ENCODE results near the gene NDC80. TPM values are rescaled to one million over a fixed set of nuclear protein-coding genes. Genes with fewer than 3 reads are reported as not detected.

NDC80 gene
- polyA plus RNA-seq, 1 donor from 2014 or later: 1.9 TPM

DNA sequence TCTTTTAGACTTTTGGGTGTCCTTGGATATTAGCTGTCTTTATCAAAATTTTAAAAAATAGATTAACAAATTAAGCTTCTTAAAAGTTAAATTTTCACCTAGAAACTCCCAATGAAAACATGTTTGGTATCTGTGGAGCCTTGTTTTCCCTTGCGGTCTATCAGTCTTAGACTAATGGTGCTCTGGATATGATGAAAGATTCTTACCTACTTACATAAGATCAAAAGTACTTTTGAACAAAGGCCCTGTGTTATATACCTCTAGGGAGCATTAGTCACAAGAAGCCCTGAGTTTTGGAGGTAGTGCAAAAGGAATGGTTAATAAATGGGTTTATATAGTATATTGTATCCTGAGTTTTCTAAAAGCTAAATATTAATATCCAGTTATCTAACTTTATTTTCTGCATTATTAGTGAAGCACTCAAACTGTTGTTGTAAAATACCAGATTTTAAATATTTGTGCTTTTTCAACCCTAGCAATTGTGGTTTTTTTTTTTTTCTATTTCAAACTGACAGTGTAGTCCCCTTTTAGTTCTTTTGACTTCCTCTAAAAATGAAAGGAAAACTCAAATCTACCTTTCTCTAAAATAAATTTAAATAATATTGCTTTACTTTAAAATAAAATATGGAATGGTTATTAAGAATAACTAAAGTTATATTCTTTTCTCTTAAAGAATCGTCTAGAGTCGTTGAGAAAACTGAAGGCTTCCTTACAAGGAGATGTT is 18.1 kb downstream of the NDC80 start:
- H3K36me3 ChIP-seq (ENCODE audit: insufficient read depth, low read length): no peaks in the 10 kb centered on the region
- no peaks in the 10 kb centered on the region for H4K20me1 ChIP-seq (ENCODE audit: insufficient read depth)
- H2AFZ ChIP-seq (ENCODE audit: low read depth, low read length): no peak overlapping the region
- no peak overlapping the region for H3K4me2 ChIP-seq (ENCODE audit: low read length)
- no peak overlapping the region for H3K4me3 ChIP-seq (ENCODE audit: low read length)
- H3K79me2 ChIP-seq (replicated peaks; ENCODE audit: insufficient read depth, low read length): no peaks in the 10 kb centered on the region
- H3F3A ChIP-seq (ENCODE audit: insufficient read depth, low read length, poor library complexity, severe bottlenecking): no peaks in the 10 kb centered on the region
- TF ChIP-seq POLR2AphosphoS5 (IDR thresholded peaks at IDR 0.05) (no peak), SMC3 (conservative IDR thresholded peaks at IDR 0.05; ENCODE audit: poor library complexity) (no peak), MXI1 (conservative IDR thresholded peaks at IDR 0.05; ENCODE audit: poor library complexity, severe bottlenecking) (no peak), EP300 (conservative IDR thresholded peaks at IDR 0.05; ENCODE audit: poor library complexity, severe bottlenecking) (no peak), RAD21 (conservative IDR thresholded peaks at IDR 0.05) (no peak), EZH2 (IDR thresholded peaks at IDR 0.05; ENCODE audit: borderline replicate concordance, insufficient read depth, low read length, poor library complexity, severe bottlenecking) (no peak), TAF1 (IDR thresholded peaks at IDR 0.05; ENCODE audit: low read depth) (no peak)
- TF ChIP-seq, protein P1, sequence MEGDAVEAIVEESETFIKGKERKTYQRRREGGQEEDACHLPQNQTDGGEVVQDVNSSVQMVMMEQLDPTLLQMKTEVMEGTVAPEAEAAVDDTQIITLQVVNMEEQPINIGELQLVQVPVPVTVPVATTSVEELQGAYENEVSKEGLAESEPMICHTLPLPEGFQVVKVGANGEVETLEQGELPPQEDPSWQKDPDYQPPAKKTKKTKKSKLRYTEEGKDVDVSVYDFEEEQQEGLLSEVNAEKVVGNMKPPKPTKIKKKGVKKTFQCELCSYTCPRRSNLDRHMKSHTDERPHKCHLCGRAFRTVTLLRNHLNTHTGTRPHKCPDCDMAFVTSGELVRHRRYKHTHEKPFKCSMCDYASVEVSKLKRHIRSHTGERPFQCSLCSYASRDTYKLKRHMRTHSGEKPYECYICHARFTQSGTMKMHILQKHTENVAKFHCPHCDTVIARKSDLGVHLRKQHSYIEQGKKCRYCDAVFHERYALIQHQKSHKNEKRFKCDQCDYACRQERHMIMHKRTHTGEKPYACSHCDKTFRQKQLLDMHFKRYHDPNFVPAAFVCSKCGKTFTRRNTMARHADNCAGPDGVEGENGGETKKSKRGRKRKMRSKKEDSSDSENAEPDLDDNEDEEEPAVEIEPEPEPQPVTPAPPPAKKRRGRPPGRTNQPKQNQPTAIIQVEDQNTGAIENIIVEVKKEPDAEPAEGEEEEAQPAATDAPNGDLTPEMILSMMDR (IDR thresholded peaks at IDR 0.05; ENCODE audit: poor library complexity, severe bottlenecking): no peak
- TF ChIP-seq, protein P2, sequence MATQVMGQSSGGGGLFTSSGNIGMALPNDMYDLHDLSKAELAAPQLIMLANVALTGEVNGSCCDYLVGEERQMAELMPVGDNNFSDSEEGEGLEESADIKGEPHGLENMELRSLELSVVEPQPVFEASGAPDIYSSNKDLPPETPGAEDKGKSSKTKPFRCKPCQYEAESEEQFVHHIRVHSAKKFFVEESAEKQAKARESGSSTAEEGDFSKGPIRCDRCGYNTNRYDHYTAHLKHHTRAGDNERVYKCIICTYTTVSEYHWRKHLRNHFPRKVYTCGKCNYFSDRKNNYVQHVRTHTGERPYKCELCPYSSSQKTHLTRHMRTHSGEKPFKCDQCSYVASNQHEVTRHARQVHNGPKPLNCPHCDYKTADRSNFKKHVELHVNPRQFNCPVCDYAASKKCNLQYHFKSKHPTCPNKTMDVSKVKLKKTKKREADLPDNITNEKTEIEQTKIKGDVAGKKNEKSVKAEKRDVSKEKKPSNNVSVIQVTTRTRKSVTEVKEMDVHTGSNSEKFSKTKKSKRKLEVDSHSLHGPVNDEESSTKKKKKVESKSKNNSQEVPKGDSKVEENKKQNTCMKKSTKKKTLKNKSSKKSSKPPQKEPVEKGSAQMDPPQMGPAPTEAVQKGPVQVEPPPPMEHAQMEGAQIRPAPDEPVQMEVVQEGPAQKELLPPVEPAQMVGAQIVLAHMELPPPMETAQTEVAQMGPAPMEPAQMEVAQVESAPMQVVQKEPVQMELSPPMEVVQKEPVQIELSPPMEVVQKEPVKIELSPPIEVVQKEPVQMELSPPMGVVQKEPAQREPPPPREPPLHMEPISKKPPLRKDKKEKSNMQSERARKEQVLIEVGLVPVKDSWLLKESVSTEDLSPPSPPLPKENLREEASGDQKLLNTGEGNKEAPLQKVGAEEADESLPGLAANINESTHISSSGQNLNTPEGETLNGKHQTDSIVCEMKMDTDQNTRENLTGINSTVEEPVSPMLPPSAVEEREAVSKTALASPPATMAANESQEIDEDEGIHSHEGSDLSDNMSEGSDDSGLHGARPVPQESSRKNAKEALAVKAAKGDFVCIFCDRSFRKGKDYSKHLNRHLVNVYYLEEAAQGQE (IDR thresholded peaks at IDR 0.05; ENCODE audit: borderline replicate concordance): no peak
- H3K27ac ChIP-seq (ENCODE audit: low read length): no peak overlapping the region
- no peak overlapping the region for H3K9ac ChIP-seq (ENCODE audit: low read length)
- H3K9me3 ChIP-seq (ENCODE audit: low read length): no peaks in the 10 kb centered on the region
- H3K27me3 ChIP-seq (ENCODE audit: insufficient read depth, low read depth, low read length): no peaks in the 10 kb centered on the region
- no peaks in the 10 kb centered on the region for H3K9me2 ChIP-seq (ENCODE audit: insufficient read depth, low read length)

DNA sequence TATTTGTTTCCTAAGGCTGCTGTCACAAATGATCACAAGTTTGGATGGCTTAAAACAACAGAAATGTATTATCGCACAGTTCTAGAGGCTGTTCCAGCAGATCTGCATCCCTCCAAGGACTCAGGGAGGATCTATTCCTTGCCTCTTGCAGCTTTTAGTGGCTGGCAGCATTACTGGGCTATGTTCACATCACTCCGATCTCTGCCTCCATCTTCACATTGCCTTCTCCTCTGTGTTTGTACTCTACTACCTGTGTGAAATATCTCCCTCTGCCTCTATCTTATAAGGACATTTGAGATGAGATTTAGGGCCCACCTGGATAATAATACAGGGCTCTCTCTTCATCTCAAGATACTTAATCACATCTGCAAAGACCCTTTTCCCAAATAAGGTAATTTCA is 18.9 kb downstream of the NDC80 start:
- Histone ChIP-seq H2AFZ (ENCODE audit: low read depth, low read length) (no peak overlapping the region), H3K4me2 (ENCODE audit: low read length) (no peak overlapping the region), H3F3A (ENCODE audit: insufficient read depth, low read length, poor library complexity, severe bottlenecking) (no peaks in the 10 kb centered on the region), H3K27ac (ENCODE audit: low read length) (no peak overlapping the region), H3K9me3 (ENCODE audit: low read length) (no peaks in the 10 kb centered on the region), H3K36me3 (ENCODE audit: insufficient read depth, low read length) (no peaks in the 10 kb centered on the region), H3K79me2 (replicated peaks; ENCODE audit: insufficient read depth, low read length) (no peaks in the 10 kb centered on the region), H4K20me1 (ENCODE audit: insufficient read depth) (no peaks in the 10 kb centered on the region), H3K9ac (ENCODE audit: low read length) (no peak overlapping the region), H3K27me3 (ENCODE audit: insufficient read depth, low read depth, low read length) (no peaks in the 10 kb centered on the region), H3K4me3 (ENCODE audit: low read length) (no peak overlapping the region), H3K9me2 (ENCODE audit: insufficient read depth, low read length) (no peaks in the 10 kb centered on the region)
- no peak for TF ChIP-seq POLR2AphosphoS5 (IDR thresholded peaks at IDR 0.05)
- TF ChIP-seq, protein P1 (IDR thresholded peaks at IDR 0.05; ENCODE audit: poor library complexity, severe bottlenecking): no peak
- TF ChIP-seq SMC3 (conservative IDR thresholded peaks at IDR 0.05; ENCODE audit: poor library complexity): no peak
- TF ChIP-seq TAF1 (IDR thresholded peaks at IDR 0.05; ENCODE audit: low read depth): no peak
